Measurements from ENCODE around the gene AHRR.

- no peak for TF ChIP-seq EZH2phosphoT487 (IDR thresholded peaks at IDR 0.05; ENCODE audit: low read depth, severe bottlenecking, unreplicated experiment)
- no peak for TF ChIP-seq EZH2 (IDR thresholded peaks at IDR 0.05; ENCODE audit: borderline replicate concordance)
- no peak for TF ChIP-seq CTCF (IDR thresholded peaks at IDR 0.05; ENCODE audit: poor library complexity)
Observed at GRCh38 chr5:407801-408268, 86.3 kb downstream of the AHRR start.
